ACC112 (cell line): ENCODE data around the gene MANF.

Experiments used
- H2AFZ ChIP-seq: fragments of 200-600 bp; sonication (generic); one replicate; pipeline ENCODE4 v1.6.0; 2017; ENCODE audit warnings: antibody characterized with exemption, low read length; ENCODE audit not compliant: unreplicated experiment
- H3K27ac ChIP-seq: fragments of 200-600 bp; sonication (generic); 2 replicates; pipeline ENCODE4 v1.5.1; 2014; ENCODE audit warnings: low read depth, mild to moderate bottlenecking, antibody characterized with exemption, low read length, moderate library complexity
- H3K27me3 ChIP-seq: fragments of 200-600 bp; sonication (generic); 2 replicates; pipeline ENCODE4 v1.6.1; 2014; ENCODE audit warnings: mild to moderate bottlenecking, antibody characterized with exemption, low read length, moderate library complexity, mixed read lengths; ENCODE audit not compliant: insufficient read depth
- H3K36me3 ChIP-seq: fragments of 200-600 bp; sonication (generic); 2 replicates; pipeline ENCODE4 v1.6.1; 2016; ENCODE audit warnings: mild to moderate bottlenecking, antibody characterized with exemption, low read length, moderate library complexity, mixed read lengths; ENCODE audit not compliant: insufficient read depth
- H3K4me1 ChIP-seq: fragments of 200-600 bp; sonication (generic); one replicate; pipeline ENCODE4 v1.6.1; 2016; ENCODE audit warnings: low read length, mixed read lengths; ENCODE audit not compliant: insufficient read depth, unreplicated experiment, control insufficient read depth
- H3K4me3 ChIP-seq: fragments of 200-600 bp; sonication (generic); 2 replicates; pipeline ENCODE4 v1.5.1; 2014; ENCODE audit warnings: mild to moderate bottlenecking, low read depth, low read length
- H3K79me2 ChIP-seq: fragments of 200-600 bp; sonication (generic); one replicate; pipeline ENCODE4 v1.6.0; 2016; ENCODE audit warnings: low read length; ENCODE audit not compliant: control insufficient read depth, unreplicated experiment, insufficient read depth

The MANF gene

DNA sequence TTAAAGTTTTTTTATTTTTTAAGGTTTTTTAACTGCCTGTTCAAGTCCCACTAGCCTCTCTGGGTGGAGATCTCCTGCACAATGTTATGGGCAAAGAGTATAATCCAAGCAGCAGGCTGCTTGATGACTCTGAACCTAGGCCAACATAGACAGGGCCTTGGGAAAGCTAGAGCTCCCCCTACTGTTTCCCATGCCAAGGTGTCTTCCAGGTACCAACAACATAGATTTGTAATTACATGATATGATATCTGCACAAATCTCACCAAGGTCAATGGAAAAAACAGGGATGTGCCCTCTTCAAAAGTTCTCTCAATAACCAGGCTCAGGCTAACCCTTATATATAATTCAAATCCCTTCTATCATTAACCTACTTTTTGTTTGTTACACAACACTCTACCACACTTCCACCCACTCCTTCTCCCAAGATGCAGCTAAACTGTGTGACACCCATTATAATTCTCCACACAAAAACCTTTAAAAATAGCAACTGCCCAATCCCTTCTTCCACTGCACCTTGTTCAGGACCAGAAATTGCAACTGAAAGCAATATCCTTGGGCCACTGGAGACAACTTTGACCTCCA lies 49.7 kb downstream of the MANF start:
- Histone ChIP-seq H3K36me3 (peaks cover 2% of the 10 kb centered on the region; the same call in 1 of the 2 replicates), H3K27me3 (no peaks in the 10 kb centered on the region), H3K4me3 (no peak overlapping the region), H2AFZ (no peak overlapping the region), H3K27ac (no peak overlapping the region), H3K4me1 (no peaks in the 10 kb centered on the region), H3K79me2 (no peaks in the 10 kb centered on the region)

DNA sequence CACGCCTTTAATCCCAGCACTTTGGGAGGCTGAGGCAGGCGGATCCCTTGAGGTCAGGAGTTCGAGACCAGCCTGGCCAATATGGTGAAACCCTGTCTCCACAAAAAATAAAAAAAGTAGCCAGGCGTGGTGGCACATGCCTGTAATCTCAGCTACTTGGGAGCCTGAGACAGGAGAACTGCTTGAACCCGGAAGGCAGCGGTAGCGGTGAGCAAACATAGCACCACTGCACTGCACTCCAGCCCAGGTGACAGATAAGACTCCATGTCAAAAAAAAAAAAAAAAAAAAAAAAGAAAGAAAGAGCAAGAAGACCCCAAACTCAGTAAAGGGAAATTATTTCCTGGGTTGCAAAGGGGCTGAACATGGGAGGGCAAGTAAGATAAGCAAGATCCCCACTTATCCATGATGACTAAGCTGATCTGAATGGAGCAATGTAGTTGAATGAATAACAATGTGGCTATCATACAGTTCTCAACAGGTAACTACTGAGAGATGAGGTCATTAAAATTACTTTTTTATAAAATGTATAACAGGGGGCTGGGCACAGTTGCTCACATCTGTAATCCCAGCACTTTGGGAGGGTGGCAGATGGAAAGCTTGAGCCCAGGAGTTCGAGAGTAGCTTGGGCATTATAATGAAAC lies 52.0 kb downstream of the MANF start:
- Histone ChIP-seq H3K27me3 (no peaks in the 10 kb centered on the region), H3K79me2 (no peaks in the 10 kb centered on the region), H3K36me3 (peaks cover 12% of the 10 kb centered on the region; the same call in 1 of the 2 replicates), H3K4me1 (no peaks in the 10 kb centered on the region), H2AFZ (no peak overlapping the region), H3K4me3 (no peak overlapping the region), H3K27ac (no peak overlapping the region)
